ENCODE data around the gene NUDT9.
"Not testable (repeated sequence)": the region's sequence is repeated elsewhere in the genome, so short reads cannot be mapped to it uniquely, and the experiment has no call there.

Gene NUDT9

GRCh38 chr4:87399148-87399547, 23.2 kb upstream of the NUDT9 start:
- no peak for DNase-seq

GRCh38 chr4:87399954-87400353, 22.4 kb upstream of the NUDT9 start:
- H3K4me3 ChIP-seq (ENCODE audit: low read length), result no peak overlapping the region
- no peaks in the 10 kb centered on the region for H3K79me2 ChIP-seq (ENCODE audit: low read length)
- no peaks in the 10 kb centered on the region for H3K27me3 ChIP-seq (replicated peaks; ENCODE audit: insufficient read depth, low read length)
- no peak overlapping the region for H3K9ac ChIP-seq (ENCODE audit: low read length)
- no peaks in the 10 kb centered on the region for H3K9me2 ChIP-seq (replicated peaks; ENCODE audit: insufficient read depth, low read length)
- no peaks in the 10 kb centered on the region for H3K9me3 ChIP-seq (replicated peaks; ENCODE audit: insufficient read depth, low read length)
- TF ChIP-seq EZH2phosphoT487 (IDR thresholded peaks at IDR 0.05; ENCODE audit: low read length), result no peak
- TF ChIP-seq CTCF (IDR thresholded peaks at IDR 0.05; ENCODE audit: low read length), result no peak
- no peak for TF ChIP-seq EZH2 (optimal IDR thresholded peaks at IDR 0.05; ENCODE audit: low read depth, low read length)
- H3K4me1 ChIP-seq (ENCODE audit: low read length), result no peaks in the 10 kb centered on the region
- H2AFZ ChIP-seq (ENCODE audit: low read length), result no peak overlapping the region
- no peak overlapping the region for H3K4me2 ChIP-seq (ENCODE audit: low read depth, low read length)
- no peaks in the 10 kb centered on the region for H4K20me1 ChIP-seq (ENCODE audit: insufficient read depth, low read length)
- DNase-seq, result no peak
- H3F3A ChIP-seq (ENCODE audit: insufficient read depth, low read length), result no peaks in the 10 kb centered on the region
- H3K27ac ChIP-seq (ENCODE audit: low read length), result no peak overlapping the region
- no peaks in the 10 kb centered on the region for H3K36me3 ChIP-seq (replicated peaks; ENCODE audit: insufficient read depth, low read length)

More at GRCh38 chr4:87399148-87399547, 23.2 kb upstream of the NUDT9 start:
- no peak overlapping the region for H3K27ac ChIP-seq (ENCODE audit: low read length)
- no peaks in the 10 kb centered on the region for H3K9me2 ChIP-seq (replicated peaks; ENCODE audit: insufficient read depth, low read length)
- H3K79me2 ChIP-seq (ENCODE audit: low read length), result no peaks in the 10 kb centered on the region
- H3K4me2 ChIP-seq (ENCODE audit: low read depth, low read length), result no peak overlapping the region
- H3K9ac ChIP-seq (ENCODE audit: low read length), result no peak overlapping the region
- H3K27me3 ChIP-seq (replicated peaks; ENCODE audit: insufficient read depth, low read length), result no peaks in the 10 kb centered on the region
- TF ChIP-seq EZH2 (optimal IDR thresholded peaks at IDR 0.05; ENCODE audit: low read depth, low read length) (no peak), EZH2phosphoT487 (IDR thresholded peaks at IDR 0.05; ENCODE audit: low read length) (no peak), CTCF (IDR thresholded peaks at IDR 0.05; ENCODE audit: low read length) (no peak)
- no peak overlapping the region for H2AFZ ChIP-seq (ENCODE audit: low read length)
- no peaks in the 10 kb centered on the region for H3F3A ChIP-seq (ENCODE audit: insufficient read depth, low read length)
- H3K4me1 ChIP-seq (ENCODE audit: low read length), result no peaks in the 10 kb centered on the region
- H3K9me3 ChIP-seq (replicated peaks; ENCODE audit: insufficient read depth, low read length), result no peaks in the 10 kb centered on the region
- H3K36me3 ChIP-seq (replicated peaks; ENCODE audit: insufficient read depth, low read length), result no peaks in the 10 kb centered on the region
- H4K20me1 ChIP-seq (ENCODE audit: insufficient read depth, low read length), result no peaks in the 10 kb centered on the region
- H3K4me3 ChIP-seq (ENCODE audit: low read length), result no peak overlapping the region

- not testable (repeated sequence) for H4K20me1 ChIP-seq (ENCODE audit: insufficient read depth, low read length); H3K27ac ChIP-seq (ENCODE audit: low read length); H3K4me3 ChIP-seq (ENCODE audit: low read length); DNase-seq; H3F3A ChIP-seq (ENCODE audit: insufficient read depth, low read length); H3K4me1 ChIP-seq (ENCODE audit: low read length); H3K36me3 ChIP-seq (replicated peaks; ENCODE audit: insufficient read depth, low read length); H3K9me3 ChIP-seq (replicated peaks; ENCODE audit: insufficient read depth, low read length); H3K9me2 ChIP-seq (replicated peaks; ENCODE audit: insufficient read depth, low read length); H3K79me2 ChIP-seq (ENCODE audit: low read length); H2AFZ ChIP-seq (ENCODE audit: low read length); H3K4me2 ChIP-seq (ENCODE audit: low read depth, low read length); H3K27me3 ChIP-seq (replicated peaks; ENCODE audit: insufficient read depth, low read length); H3K9ac ChIP-seq (ENCODE audit: low read length)
These were observed 18.6 kb upstream of the NUDT9 start for GRCh38 chr4:87403732-87404131.

- Histone ChIP-seq H3K27ac (ENCODE audit: low read length) (no peak overlapping the region), H3K9me3 (replicated peaks; ENCODE audit: insufficient read depth, low read length) (no peaks in the 10 kb centered on the region), H3K4me2 (ENCODE audit: low read depth, low read length) (no peak overlapping the region), H4K20me1 (ENCODE audit: insufficient read depth, low read length) (no peaks in the 10 kb centered on the region), H3K27me3 (replicated peaks; ENCODE audit: insufficient read depth, low read length) (no peaks in the 10 kb centered on the region), H3K4me3 (ENCODE audit: low read length) (no peak overlapping the region), H3F3A (ENCODE audit: insufficient read depth, low read length) (no peaks in the 10 kb centered on the region), H2AFZ (ENCODE audit: low read length) (no peak overlapping the region), H3K36me3 (replicated peaks; ENCODE audit: insufficient read depth, low read length) (no peaks in the 10 kb centered on the region), H3K9ac (ENCODE audit: low read length) (no peak overlapping the region), H3K79me2 (ENCODE audit: low read length) (no peaks in the 10 kb centered on the region), H3K9me2 (replicated peaks; ENCODE audit: insufficient read depth, low read length) (no peaks in the 10 kb centered on the region), H3K4me1 (ENCODE audit: low read length) (no peaks in the 10 kb centered on the region)
- no peak for TF ChIP-seq EZH2 (optimal IDR thresholded peaks at IDR 0.05; ENCODE audit: low read depth, low read length)
- no peak for TF ChIP-seq EZH2phosphoT487 (IDR thresholded peaks at IDR 0.05; ENCODE audit: low read length)
- no peak for TF ChIP-seq CTCF (IDR thresholded peaks at IDR 0.05; ENCODE audit: low read length)
- DNase-seq, result no peak
These were observed 17.1 kb upstream of the NUDT9 start for GRCh38 chr4:87405211-87405820.

Data from MM.1S (cell line).